ENCODE data around the gene AKAP13. TPM values are rescaled to one million over a fixed set of nuclear protein-coding genes. Genes with fewer than 3 reads are reported as not detected.

AKAP13 gene
- total and polyA plus RNA-seq, 2 of the 8 experiments (the other 6 are each of a cell fraction or from before 2014, with no cell fraction given), result 14.0 to 46.2 TPM

GRCh38 chr15:85733416-85733815 lies 353.0 kb downstream of the AKAP13 start (continued):
- TF ChIP-seq, protein P1, sequence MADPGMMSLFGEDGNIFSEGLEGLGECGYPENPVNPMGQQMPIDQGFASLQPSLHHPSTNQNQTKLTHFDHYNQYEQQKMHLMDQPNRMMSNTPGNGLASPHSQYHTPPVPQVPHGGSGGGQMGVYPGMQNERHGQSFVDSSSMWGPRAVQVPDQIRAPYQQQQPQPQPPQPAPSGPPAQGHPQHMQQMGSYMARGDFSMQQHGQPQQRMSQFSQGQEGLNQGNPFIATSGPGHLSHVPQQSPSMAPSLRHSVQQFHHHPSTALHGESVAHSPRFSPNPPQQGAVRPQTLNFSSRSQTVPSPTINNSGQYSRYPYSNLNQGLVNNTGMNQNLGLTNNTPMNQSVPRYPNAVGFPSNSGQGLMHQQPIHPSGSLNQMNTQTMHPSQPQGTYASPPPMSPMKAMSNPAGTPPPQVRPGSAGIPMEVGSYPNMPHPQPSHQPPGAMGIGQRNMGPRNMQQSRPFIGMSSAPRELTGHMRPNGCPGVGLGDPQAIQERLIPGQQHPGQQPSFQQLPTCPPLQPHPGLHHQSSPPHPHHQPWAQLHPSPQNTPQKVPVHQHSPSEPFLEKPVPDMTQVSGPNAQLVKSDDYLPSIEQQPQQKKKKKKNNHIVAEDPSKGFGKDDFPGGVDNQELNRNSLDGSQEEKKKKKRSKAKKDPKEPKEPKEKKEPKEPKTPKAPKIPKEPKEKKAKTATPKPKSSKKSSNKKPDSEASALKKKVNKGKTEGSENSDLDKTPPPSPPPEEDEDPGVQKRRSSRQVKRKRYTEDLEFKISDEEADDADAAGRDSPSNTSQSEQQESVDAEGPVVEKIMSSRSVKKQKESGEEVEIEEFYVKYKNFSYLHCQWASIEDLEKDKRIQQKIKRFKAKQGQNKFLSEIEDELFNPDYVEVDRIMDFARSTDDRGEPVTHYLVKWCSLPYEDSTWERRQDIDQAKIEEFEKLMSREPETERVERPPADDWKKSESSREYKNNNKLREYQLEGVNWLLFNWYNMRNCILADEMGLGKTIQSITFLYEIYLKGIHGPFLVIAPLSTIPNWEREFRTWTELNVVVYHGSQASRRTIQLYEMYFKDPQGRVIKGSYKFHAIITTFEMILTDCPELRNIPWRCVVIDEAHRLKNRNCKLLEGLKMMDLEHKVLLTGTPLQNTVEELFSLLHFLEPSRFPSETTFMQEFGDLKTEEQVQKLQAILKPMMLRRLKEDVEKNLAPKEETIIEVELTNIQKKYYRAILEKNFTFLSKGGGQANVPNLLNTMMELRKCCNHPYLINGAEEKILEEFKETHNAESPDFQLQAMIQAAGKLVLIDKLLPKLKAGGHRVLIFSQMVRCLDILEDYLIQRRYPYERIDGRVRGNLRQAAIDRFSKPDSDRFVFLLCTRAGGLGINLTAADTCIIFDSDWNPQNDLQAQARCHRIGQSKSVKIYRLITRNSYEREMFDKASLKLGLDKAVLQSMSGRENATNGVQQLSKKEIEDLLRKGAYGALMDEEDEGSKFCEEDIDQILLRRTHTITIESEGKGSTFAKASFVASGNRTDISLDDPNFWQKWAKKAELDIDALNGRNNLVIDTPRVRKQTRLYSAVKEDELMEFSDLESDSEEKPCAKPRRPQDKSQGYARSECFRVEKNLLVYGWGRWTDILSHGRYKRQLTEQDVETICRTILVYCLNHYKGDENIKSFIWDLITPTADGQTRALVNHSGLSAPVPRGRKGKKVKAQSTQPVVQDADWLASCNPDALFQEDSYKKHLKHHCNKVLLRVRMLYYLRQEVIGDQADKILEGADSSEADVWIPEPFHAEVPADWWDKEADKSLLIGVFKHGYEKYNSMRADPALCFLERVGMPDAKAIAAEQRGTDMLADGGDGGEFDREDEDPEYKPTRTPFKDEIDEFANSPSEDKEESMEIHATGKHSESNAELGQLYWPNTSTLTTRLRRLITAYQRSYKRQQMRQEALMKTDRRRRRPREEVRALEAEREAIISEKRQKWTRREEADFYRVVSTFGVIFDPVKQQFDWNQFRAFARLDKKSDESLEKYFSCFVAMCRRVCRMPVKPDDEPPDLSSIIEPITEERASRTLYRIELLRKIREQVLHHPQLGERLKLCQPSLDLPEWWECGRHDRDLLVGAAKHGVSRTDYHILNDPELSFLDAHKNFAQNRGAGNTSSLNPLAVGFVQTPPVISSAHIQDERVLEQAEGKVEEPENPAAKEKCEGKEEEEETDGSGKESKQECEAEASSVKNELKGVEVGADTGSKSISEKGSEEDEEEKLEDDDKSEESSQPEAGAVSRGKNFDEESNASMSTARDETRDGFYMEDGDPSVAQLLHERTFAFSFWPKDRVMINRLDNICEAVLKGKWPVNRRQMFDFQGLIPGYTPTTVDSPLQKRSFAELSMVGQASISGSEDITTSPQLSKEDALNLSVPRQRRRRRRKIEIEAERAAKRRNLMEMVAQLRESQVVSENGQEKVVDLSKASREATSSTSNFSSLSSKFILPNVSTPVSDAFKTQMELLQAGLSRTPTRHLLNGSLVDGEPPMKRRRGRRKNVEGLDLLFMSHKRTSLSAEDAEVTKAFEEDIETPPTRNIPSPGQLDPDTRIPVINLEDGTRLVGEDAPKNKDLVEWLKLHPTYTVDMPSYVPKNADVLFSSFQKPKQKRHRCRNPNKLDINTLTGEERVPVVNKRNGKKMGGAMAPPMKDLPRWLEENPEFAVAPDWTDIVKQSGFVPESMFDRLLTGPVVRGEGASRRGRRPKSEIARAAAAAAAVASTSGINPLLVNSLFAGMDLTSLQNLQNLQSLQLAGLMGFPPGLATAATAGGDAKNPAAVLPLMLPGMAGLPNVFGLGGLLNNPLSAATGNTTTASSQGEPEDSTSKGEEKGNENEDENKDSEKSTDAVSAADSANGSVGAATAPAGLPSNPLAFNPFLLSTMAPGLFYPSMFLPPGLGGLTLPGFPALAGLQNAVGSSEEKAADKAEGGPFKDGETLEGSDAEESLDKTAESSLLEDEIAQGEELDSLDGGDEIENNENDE (IDR thresholded peaks at IDR 0.05; ENCODE audit: insufficient replicate concordance, low read length), result no peak
- TF ChIP-seq, protein P2, sequence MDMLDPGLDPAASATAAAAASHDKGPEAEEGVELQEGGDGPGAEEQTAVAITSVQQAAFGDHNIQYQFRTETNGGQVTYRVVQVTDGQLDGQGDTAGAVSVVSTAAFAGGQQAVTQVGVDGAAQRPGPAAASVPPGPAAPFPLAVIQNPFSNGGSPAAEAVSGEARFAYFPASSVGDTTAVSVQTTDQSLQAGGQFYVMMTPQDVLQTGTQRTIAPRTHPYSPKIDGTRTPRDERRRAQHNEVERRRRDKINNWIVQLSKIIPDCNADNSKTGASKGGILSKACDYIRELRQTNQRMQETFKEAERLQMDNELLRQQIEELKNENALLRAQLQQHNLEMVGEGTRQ (IDR thresholded peaks at IDR 0.05; ENCODE audit: low read length), result no peak
- TF ChIP-seq, protein P3, sequence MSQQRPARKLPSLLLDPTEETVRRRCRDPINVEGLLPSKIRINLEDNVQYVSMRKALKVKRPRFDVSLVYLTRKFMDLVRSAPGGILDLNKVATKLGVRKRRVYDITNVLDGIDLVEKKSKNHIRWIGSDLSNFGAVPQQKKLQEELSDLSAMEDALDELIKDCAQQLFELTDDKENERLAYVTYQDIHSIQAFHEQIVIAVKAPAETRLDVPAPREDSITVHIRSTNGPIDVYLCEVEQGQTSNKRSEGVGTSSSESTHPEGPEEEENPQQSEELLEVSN (IDR thresholded peaks at IDR 0.05), result no peak
- TF ChIP-seq POLR2AphosphoS5 (IDR thresholded peaks at IDR 0.05; ENCODE audit: low read depth, low read length), result no peak
- TF ChIP-seq TEAD4 (IDR thresholded peaks at IDR 0.05; ENCODE audit: low read depth, low read length), result no peak
- TF ChIP-seq NANOG (IDR thresholded peaks at IDR 0.05; ENCODE audit: insufficient read depth, low read depth, low read length, poor library complexity, severe bottlenecking), result no peak
- TF ChIP-seq JUN (IDR thresholded peaks at IDR 0.05; ENCODE audit: low read depth, low read length), result no peak
- TF ChIP-seq BACH1 (IDR thresholded peaks at IDR 0.05; ENCODE audit: low read length), result no peak

Measured in H1 (cell line).